HUES6 (cell line): Measurements from ENCODE around the gene RHBDL1.
A peak's percentile ranks its signal among the peaks of the same experiment; 100 is the strongest.

Experiments
- H3K27ac ChIP-seq: 2 replicates; pipeline ENCODE4 v1.7.0; 2013; ENCODE audit warnings: low read depth, mild to moderate bottlenecking, low read length, inconsistent platforms
- H3K27me3 ChIP-seq: 2 replicates; pipeline ENCODE4 v1.6.1; 2013; ENCODE audit warnings: low read length; ENCODE audit not compliant: control insufficient read depth, insufficient read depth
- H3K36me3 ChIP-seq: 2 replicates; pipeline ENCODE4 v1.6.1; 2013; ENCODE audit warnings: low read length; ENCODE audit not compliant: control insufficient read depth, insufficient read depth
- H3K4me1 ChIP-seq: 2 replicates; pipeline ENCODE4 v1.6.1; 2013; ENCODE audit warnings: low read length; ENCODE audit not compliant: control insufficient read depth, insufficient read depth
- H3K4me3 ChIP-seq: 2 replicates; pipeline ENCODE4 v1.5.1; 2013; ENCODE audit warnings: low read depth, low read length
- H3K9ac ChIP-seq: one replicate; pipeline ENCODE4 v1.6.1; 2013; ENCODE audit warnings: mild to moderate bottlenecking, low read length
- H3K9me3 ChIP-seq: 2 replicates; pipeline ENCODE4 v1.6.1; 2013; ENCODE audit warnings: low read depth, low read length; ENCODE audit not compliant: control insufficient read depth, insufficient read depth

The RHBDL1 gene

GRCh38 chr16:705431-706188, 30.1 kb downstream of the RHBDL1 start, which contains the start of gene FBXL16:
Gene FBXL16 (minus strand): TSS chr16:705801. CDS start chr16:697405, 8,396 bp downstream.
- H3K9ac ChIP-seq = no peak within 1 kb of the TSS

GRCh38 chr16:706189-707061, 31.0 kb downstream of the RHBDL1 start:
- H3K9ac ChIP-seq = no peak overlapping the region
- peaks cover 5% of the 10 kb centered on the region; the same call in 1 of the 2 replicates for H3K4me1 ChIP-seq
- H3K27ac ChIP-seq = no peak overlapping the region
- H3K36me3 ChIP-seq = no peaks in the 10 kb centered on the region
- peaks cover 94% of the 10 kb centered on the region for H3K27me3 ChIP-seq
- H3K9me3 ChIP-seq = no peaks in the 10 kb centered on the region
- peak overlapping the region; percentile 64 for H3K4me3 ChIP-seq

More at GRCh38 chr16:705431-706188, 30.1 kb downstream of the RHBDL1 start, which contains the start of gene FBXL16:
- peaks cover 97% of the 10 kb centered on the region for H3K27me3 ChIP-seq
- peak within 1 kb of the TSS; percentile 64 for H3K4me3 ChIP-seq
- no peaks in the 10 kb centered on the region for H3K9me3 ChIP-seq
- no peak within 1 kb of the TSS for H3K27ac ChIP-seq
- H3K4me1 ChIP-seq = peaks cover 10% of the 10 kb centered on the region
- no peaks in the 10 kb centered on the region for H3K36me3 ChIP-seq

- peak overlapping the region; percentile 64 for H3K4me3 ChIP-seq
- H3K4me1 ChIP-seq = peaks cover 5% of the 10 kb centered on the region; the same call in 1 of the 2 replicates
- H3K9ac ChIP-seq = no peak overlapping the region
- H3K36me3 ChIP-seq = no peaks in the 10 kb centered on the region
- H3K27ac ChIP-seq = no peak overlapping the region
- H3K9me3 ChIP-seq = no peaks in the 10 kb centered on the region
- H3K27me3 ChIP-seq = peaks cover 87% of the 10 kb centered on the region
Observed at GRCh38 chr16:707062-707538, 31.6 kb downstream of the RHBDL1 start.

GRCh38 chr16:708019-708418, 32.5 kb downstream of the RHBDL1 start:
- peaks cover 78% of the 10 kb centered on the region for H3K27me3 ChIP-seq
- H3K27ac ChIP-seq = no peak overlapping the region
- H3K9me3 ChIP-seq = no peaks in the 10 kb centered on the region
- H3K36me3 ChIP-seq = no peaks in the 10 kb centered on the region
- peaks cover 5% of the 10 kb centered on the region; the same call in 1 of the 2 replicates for H3K4me1 ChIP-seq
- H3K4me3 ChIP-seq = no peak overlapping the region
- H3K9ac ChIP-seq = no peak overlapping the region

- peaks cover 71% of the 10 kb centered on the region for H3K27me3 ChIP-seq
- H3K4me3 ChIP-seq = no peak overlapping the region
Observed at GRCh38 chr16:708959-709358, 33.5 kb downstream of the RHBDL1 start.

GRCh38 chr16:709566-710499, 34.4 kb downstream of the RHBDL1 start:
- Histone ChIP-seq H3K9me3 (no peaks in the 10 kb centered on the region), H3K27me3 (peaks cover 62% of the 10 kb centered on the region), H3K4me3 (no peak overlapping the region), H3K27ac (no peak overlapping the region), H3K36me3 (no peaks in the 10 kb centered on the region), H3K4me1 (peaks cover 12% of the 10 kb centered on the region; the same call in 1 of the 2 replicates), H3K9ac (no peak overlapping the region)

More at GRCh38 chr16:708959-709358, 33.5 kb downstream of the RHBDL1 start:
- H3K4me1 ChIP-seq = peaks cover 5% of the 10 kb centered on the region; the same call in 1 of the 2 replicates
- no peak overlapping the region for H3K27ac ChIP-seq
- no peak overlapping the region for H3K9ac ChIP-seq
- no peaks in the 10 kb centered on the region for H3K36me3 ChIP-seq
- H3K9me3 ChIP-seq = no peaks in the 10 kb centered on the region

- H3K4me1 ChIP-seq = peaks cover 12% of the 10 kb centered on the region; the same call in 1 of the 2 replicates
- no peak overlapping the region for H3K9ac ChIP-seq
- H3K4me3 ChIP-seq = no peak overlapping the region
Observed at GRCh38 chr16:710500-711075, 35.1 kb downstream of the RHBDL1 start.

GRCh38 chr16:711084-711483, 35.6 kb downstream of the RHBDL1 start:
- Histone ChIP-seq H3K27me3 (peaks cover 62% of the 10 kb centered on the region), H3K4me3 (no peak overlapping the region), H3K9me3 (no peaks in the 10 kb centered on the region), H3K4me1 (peaks cover 16% of the 10 kb centered on the region), H3K9ac (no peak overlapping the region), H3K27ac (no peak overlapping the region), H3K36me3 (no peaks in the 10 kb centered on the region)

More at GRCh38 chr16:710500-711075, 35.1 kb downstream of the RHBDL1 start:
- H3K36me3 ChIP-seq = no peaks in the 10 kb centered on the region
- H3K27me3 ChIP-seq = peaks cover 60% of the 10 kb centered on the region
- no peaks in the 10 kb centered on the region for H3K9me3 ChIP-seq
- no peak overlapping the region for H3K27ac ChIP-seq

- Histone ChIP-seq H3K9ac (no peak overlapping the region), H3K27ac (no peak overlapping the region), H3K4me1 (peaks cover 23% of the 10 kb centered on the region), H3K9me3 (no peaks in the 10 kb centered on the region), H3K4me3 (no peak overlapping the region), H3K36me3 (no peaks in the 10 kb centered on the region), H3K27me3 (peaks cover 60% of the 10 kb centered on the region)
Observed at GRCh38 chr16:711548-712320, 36.3 kb downstream of the RHBDL1 start.
